Stimulated activated CD8-positive, alpha-beta memory T cell treated with anti-CD3 and anti-CD28 coated beads, Interleukin-7, amount 100 ng/mL, for 24 hours (primary cell): ENCODE measurements around the gene TAF1C.

Experiments
- DNase-seq: peaks from one replicate; pipeline ENCODE4 v3.0.0-alpha.2; 2020; ENCODE audit warnings: low read depth

The TAF1C gene

GRCh38 chr16:84156342-84156784, 30.5 kb downstream of the TAF1C start:
- no peak for DNase-seq

DNA sequence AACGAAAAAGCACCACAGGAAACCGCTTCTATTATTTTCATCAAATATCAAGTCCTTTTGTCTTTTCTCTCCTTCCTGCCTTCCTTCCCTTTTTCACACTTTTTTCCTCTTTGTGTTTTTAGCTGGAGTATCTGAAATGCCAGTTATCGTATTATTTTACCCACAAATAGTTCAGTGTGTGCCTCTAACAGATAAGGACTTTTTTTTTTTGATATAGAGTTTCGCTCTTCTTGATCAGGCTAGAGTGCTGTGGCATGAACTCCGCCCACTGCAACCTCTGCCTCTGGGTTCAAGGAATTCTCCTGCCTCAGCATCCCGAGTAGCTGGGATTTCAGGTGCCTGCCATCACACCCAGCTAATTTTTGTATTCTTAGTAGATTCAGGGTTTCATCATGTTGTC, 31.1 kb downstream of the TAF1C start:
- no peak for DNase-seq

- DNase-seq = no peak
Observed at GRCh38 chr16:84155226-84155625, 31.6 kb downstream of the TAF1C start.

GRCh38 chr16:84153660-84154214, 33.1 kb downstream of the TAF1C start:
- DNase-seq = no peak

- DNase-seq = no peak
Observed at GRCh38 chr16:84150926-84151325, 35.9 kb downstream of the TAF1C start.

DNA sequence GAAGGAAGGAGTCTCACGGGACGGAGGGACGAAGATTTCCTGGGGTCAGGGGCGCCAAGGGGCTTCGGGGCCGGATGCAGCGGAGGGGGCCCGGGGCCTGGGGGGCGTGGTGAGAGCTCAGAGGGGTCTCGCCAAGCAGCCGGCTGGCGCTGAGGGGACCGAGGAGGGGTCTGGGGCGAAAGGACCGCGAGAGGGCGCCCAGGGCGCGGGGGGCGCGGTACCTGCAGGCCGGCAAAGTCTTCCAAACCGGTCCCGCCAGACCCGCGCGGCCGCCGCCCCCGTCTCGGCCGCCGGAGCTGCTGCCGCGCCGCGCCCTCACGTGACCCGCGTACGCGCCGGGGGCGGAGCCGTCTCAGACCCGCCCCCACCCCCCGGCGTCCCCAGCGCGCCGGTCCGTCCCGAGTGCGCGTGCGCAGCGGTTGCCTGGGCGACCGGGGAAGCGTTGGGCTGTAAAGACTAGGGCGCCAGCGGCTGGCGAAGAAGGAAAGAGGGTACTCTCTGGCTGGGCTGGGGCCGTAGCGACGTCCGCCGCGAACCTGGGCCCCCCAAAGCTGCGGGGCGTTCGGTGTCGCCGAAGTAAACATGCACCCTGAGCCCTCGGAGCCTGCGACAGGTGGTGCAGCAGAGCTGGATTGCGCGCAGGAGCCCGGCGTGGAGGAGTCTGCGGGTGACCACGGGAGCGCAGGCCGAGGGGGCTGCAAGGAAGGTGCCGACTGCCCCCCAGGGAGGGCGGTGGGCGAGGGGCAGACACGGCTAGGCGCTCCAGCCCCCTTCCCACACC, 41.8 kb downstream of the TAF1C start, which contains the start of the genes DNAAF1 and HSDL1:
Gene DNAAF1, plus strand, starts transcription at position 450 of the 781 bp plus-strand sequence. Its CDS starts 133 bp downstream, at position 583.
Gene HSDL1, minus strand, starts transcription at position 319 of the 781 bp plus-strand sequence. CDS start 13,856 bp downstream, outside the sequence.
- DNase-seq = peak; percentile 90

DNA sequence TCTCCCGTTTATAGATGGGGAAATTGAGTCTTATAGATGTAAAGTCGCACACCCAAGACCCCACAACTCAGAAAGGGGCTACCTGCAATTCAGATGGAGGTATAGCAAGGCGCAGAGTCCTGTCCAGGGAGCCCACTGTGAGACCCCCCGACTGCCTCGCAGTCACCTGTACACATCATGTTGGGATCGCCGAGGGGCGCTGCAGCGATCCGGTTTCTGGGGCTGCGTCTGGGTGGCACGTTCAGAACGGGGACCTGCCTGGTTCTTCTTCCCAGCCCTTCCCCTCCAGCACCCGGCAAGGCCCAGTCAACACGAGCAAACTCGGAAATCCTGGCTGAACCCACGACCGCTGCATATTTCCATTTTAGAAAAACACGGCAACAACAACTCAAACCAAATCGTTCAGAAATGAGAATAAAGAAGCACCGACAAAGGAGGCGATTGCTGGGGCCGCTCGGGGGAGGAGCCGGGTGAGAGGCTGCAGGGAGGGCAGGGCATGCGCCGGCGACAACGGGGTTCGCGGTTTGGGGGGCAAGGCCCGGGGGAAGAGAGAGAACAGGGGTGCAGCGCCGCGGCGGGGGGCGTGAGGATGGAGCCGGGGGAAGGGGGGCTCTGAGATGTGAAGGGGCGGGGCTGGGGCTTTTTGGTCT, 42.5 kb downstream of the TAF1C start:
- peak; percentile 13 for DNase-seq

DNA sequence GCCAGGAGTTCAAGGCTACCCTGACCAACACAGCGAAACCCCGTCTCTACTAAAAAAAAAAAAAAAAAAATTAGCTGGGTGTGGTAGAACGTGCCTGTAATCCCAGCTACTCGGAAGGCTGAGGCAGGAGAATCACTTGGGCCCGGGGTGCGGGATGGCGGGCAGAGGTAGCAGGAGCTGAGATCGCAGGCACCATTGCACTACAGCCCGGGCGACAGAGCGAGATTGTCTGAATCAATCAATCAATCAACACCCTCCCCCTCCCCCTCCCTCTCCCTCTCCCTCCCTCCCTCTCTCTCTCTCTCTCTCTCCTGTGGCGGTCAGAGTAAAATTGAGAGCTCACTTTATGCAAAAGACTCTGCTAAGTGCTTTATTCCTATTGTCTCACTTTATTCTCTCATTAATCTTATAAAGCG, 43.1 kb downstream of the TAF1C start:
- no peak for DNase-seq

DNA sequence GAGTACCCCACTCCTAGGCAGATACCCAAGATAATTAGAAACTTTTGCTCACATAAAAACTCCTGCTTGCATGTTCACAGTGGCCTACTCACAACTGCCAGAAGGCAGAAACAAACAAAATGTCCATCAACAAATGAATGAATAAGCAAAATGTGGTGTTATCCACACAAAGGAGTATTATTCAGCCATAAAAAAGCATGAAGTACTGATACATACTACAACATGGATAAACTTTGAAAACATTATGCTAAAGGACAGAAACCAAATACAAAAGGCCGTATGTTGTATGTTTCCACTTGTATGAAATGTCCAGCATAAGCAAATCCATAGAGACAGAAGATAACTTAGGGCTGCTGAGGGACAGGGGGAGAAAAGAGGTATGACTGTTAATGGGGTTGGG, 43.8 kb downstream of the TAF1C start:
- DNase-seq = no peak

GRCh38 chr16:84141143-84141670, 45.6 kb downstream of the TAF1C start:
- DNase-seq = no peak

- DNase-seq = no peak
Observed at GRCh38 chr16:84139628-84140258, 47.1 kb downstream of the TAF1C start.

DNA sequence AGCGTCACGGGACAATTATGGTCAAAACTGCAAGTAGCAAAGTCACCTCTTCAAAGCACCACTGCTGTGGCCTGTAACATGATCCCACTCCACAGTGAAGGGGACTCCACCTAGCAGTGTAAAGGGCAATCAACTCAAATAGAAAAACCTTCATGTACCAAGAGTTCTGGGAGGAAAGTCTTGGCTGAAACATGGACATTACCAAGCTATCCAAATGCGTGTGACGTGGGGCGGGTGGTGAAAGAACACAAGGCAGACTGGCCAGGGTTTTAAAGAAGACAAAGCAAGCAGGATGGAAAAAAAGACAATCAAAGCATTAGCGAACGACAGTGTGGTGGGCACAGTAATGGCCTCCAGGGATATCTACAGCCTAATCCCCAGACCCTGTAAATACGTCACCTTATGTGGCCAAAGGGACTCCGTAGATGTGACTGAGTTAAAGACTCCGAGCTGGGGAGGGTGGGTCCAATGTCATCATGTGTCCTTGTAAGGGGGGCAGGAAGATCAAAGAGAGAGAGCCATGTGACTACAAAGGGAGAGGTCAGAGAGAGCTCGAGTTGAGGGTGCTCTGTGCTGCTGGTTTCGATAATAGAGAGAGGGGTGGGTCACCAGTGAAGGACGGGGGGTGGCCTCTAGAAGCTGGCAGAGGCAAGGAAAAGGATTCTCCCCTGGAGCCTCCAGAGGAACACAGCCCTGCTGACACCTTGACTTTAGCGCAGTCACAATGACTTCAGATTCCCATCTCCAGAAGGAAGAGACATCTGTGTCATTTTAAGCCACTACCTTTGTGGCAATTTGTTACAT, 47.8 kb downstream of the TAF1C start:
- no peak for DNase-seq

GRCh38 chr16:84138500-84138823, 48.4 kb downstream of the TAF1C start:
- no peak for DNase-seq

- DNase-seq = no peak
Observed at GRCh38 chr16:84137769-84138357, 49.0 kb downstream of the TAF1C start.

DNA sequence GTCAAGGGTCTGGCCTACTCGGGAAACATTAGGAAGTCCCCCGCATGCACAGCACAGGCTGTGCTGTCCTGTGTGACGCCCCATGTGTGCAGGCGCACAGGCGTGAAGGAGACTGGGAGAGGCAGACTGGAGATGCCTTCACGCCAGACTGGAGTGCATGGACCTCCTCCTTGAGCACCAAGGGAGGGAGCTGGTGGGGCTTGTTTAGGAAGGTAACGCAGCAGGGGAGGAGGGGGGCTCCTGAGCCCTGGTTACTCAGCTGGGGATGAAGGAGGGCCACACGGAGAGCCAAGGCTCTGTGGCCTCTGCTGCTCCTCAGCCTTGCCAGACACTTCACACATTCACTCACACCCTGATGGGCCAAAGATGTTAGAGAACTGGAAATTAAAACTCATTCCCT, 49.6 kb downstream of the TAF1C start:
- DNase-seq = no peak

DNA sequence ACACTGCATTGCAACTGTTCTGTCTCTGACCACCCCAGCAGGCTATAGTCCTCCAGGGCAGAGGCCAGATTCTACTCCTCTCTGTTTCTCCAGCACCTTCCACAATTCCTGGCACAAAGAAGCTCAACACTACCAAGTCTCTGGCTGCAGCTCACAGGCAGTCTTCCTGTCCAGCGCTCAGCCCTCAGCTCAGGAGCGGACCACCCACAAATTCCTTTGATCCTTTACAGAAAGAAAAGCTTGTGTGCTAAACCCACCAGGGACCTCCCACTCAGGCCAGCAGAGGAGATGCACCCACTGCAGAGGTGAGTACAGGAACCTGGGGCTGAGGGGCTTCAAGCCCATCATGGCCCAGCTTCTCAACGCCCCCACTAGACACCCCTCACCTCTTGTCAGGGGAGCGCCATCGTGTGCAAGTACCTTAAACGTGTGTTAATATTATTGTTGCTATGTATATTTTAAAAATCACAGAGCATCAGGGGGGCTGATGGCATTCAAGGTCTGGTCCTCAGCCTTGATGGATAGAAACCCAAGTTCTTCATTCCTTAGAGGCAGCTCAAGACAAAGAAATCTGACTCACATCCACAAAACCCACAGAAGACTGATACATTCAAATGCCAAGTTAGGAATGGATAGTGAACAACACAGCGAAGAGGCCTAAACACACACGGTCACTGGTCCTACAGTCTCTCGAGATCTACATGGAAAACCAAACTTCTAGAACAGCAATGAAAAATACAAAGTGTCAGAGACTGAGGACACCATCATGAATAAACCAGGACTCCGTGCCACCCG, 50.3 kb downstream of the TAF1C start:
- DNase-seq = no peak

DNA sequence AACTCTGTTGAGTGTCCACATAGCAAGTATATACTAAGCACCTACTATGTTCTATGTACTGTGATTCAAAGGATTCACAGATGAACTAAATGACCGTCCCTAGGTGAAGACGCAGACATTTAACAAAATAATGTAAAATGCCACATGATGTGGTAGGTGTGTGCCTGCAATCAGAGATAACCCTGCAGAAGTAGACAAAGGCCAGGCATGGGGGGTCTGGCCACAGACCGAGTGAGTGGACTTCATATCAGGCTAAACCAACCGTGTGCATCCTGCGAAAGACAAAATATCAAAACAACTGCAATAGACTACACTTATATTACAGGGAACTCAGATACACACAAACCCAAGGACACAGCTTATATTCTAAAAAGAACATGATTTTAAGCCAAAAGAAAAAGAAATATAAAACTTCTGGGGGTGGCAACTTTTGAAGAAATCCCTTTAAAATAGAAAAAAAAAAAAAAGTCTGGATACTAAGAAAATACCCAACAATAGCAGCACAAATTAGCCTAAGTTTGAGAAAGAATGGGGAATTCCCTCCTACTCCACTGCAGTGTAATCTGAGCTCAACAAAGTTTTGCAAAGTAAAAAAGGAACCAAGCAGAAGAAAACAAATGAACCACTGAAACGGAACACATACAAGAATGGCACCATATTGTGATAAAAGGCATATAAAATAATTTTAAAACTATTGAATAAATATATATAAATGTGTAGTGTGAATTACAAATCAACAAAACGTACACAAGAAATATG, 54.2 kb downstream of the TAF1C start:
- no peak for DNase-seq

- no peak for DNase-seq
Observed at GRCh38 chr16:84131117-84131516, 55.7 kb downstream of the TAF1C start.
